CD4-positive, alpha-beta T cell treated with Interleukin-2 at 100 ng/mL for 4 hours (primary cell): ENCODE measurements around the gene SLAMF7.

Experiments used
- DNase-seq: peaks from one replicate; pipeline ENCODE4 v3.0.0-alpha.2; 2020; ENCODE audit warnings: low spot score

SLAMF7 gene

GRCh38 chr1:160745551-160745950, 6.5 kb downstream of the SLAMF7 start:
- DNase-seq: no peak

GRCh38 chr1:160746836-160747500, 7.9 kb downstream of the SLAMF7 start:
- no peak for DNase-seq

GRCh38 chr1:160747717-160748116, 8.7 kb downstream of the SLAMF7 start:
- no peak for DNase-seq

- no peak for DNase-seq
Observed at GRCh38 chr1:160748181-160748877, 9.3 kb downstream of the SLAMF7 start.

GRCh38 chr1:160748878-160749269, 9.8 kb downstream of the SLAMF7 start:
- no peak for DNase-seq

- DNase-seq: no peak
Observed at GRCh38 chr1:160750608-160751007, 11.6 kb downstream of the SLAMF7 start.

GRCh38 chr1:160752406-160752805, 13.4 kb downstream of the SLAMF7 start:
- DNase-seq: no peak

GRCh38 chr1:160752924-160753323, 13.9 kb downstream of the SLAMF7 start:
- DNase-seq: no peak

- no peak for DNase-seq
Observed at GRCh38 chr1:160753594-160753993, 14.5 kb downstream of the SLAMF7 start.

- DNase-seq: no peak
Observed at GRCh38 chr1:160755461-160755860, 16.4 kb downstream of the SLAMF7 start.

- DNase-seq: peak; percentile 59
Observed at GRCh38 chr1:160755911-160756848, 17.1 kb downstream of the SLAMF7 start.

- no peak for DNase-seq
Observed at GRCh38 chr1:160756849-160757201, 17.8 kb downstream of the SLAMF7 start.

- no peak for DNase-seq
Observed at GRCh38 chr1:160758521-160758920, 19.5 kb downstream of the SLAMF7 start.

- no peak for DNase-seq
Observed at GRCh38 chr1:160759740-160760139, 20.7 kb downstream of the SLAMF7 start.

- DNase-seq: no peak
Observed at GRCh38 chr1:160761046-160761445, 22.0 kb downstream of the SLAMF7 start.

GRCh38 chr1:160761886-160762285, 22.8 kb downstream of the SLAMF7 start:
- no peak for DNase-seq

- no peak for DNase-seq
Observed at GRCh38 chr1:160763993-160764392, 24.9 kb downstream of the SLAMF7 start.

- peak; percentile 35 for DNase-seq
Observed at GRCh38 chr1:160767395-160768294, 28.6 kb downstream of the SLAMF7 start.

GRCh38 chr1:160768295-160768657, 29.2 kb downstream of the SLAMF7 start:
- DNase-seq: peak; percentile 91

- no peak for DNase-seq
Observed at GRCh38 chr1:160772331-160772730, 33.3 kb downstream of the SLAMF7 start.

- DNase-seq: no peak
Observed at GRCh38 chr1:160773093-160773492, 34.0 kb downstream of the SLAMF7 start.
